Vagina (tissue), 2 donors: ENCODE measurements around the gene CUL4A.

Experiments
- POLR2A ChIP-seq, 2 donors: fragments of 450-650 bp; IDR thresholded peaks; one replicate each; pipeline ENCODE4 v1.6.1; 2017; ENCODE audit warnings: antibody characterized with exemption in 2 of 2, mild to moderate bottlenecking in 2 of 2, moderate library complexity in 2 of 2
- POLR2AphosphoS5 ChIP-seq, 2 donors: sonication (generic); formaldehyde crosslinking; IDR thresholded peaks; one replicate each; pipeline ENCODE4 v1.9.0; 2017; ENCODE audit warnings: antibody characterized with exemption in 2 of 2, mild to moderate bottlenecking in 2 of 2, low read depth in 1 of 2; ENCODE audit not compliant: insufficient read depth in 1 of 2
- TF ChIP-seq, protein P1 (sequence below), 3 experiments: fragments of 450-650 bp in 2 of 3; fragments of 200-600 bp in 1 of 3; sonication (generic) in 1 of 3; IDR thresholded peaks; one replicate each; pipeline ENCODE4 v1.5.1; 2017 to 2019; ENCODE audit warnings: antibody characterized with exemption in 3 of 3, mild to moderate bottlenecking in 2 of 3, moderate library complexity in 2 of 3

DNA sequence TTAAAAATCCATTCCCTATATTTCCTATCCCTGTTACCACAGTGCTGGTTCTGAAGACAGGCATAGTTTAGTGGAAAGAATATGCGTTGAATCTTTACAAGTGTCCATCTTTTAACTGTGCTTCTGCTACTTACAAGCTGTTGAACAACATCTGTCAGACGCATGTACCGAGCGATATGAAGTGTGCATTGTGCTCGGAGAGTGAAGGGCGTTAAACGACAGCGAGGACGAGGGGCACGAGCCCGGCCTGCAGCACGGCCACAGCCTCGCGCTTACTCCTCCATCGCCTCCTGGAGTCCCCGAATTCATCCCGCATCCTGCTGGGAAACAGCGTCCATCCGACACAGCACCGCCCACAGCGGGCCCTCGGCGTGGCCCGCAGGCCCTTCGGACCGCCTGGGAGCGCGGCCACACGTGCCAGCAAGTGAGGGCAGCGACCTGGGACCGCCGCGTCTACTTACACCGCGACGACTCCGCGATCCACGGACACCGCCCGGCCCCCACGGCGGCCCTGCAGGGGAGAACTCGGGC lies 1.5 kb upstream of the CUL4A start:
- TF ChIP-seq, protein P1, sequence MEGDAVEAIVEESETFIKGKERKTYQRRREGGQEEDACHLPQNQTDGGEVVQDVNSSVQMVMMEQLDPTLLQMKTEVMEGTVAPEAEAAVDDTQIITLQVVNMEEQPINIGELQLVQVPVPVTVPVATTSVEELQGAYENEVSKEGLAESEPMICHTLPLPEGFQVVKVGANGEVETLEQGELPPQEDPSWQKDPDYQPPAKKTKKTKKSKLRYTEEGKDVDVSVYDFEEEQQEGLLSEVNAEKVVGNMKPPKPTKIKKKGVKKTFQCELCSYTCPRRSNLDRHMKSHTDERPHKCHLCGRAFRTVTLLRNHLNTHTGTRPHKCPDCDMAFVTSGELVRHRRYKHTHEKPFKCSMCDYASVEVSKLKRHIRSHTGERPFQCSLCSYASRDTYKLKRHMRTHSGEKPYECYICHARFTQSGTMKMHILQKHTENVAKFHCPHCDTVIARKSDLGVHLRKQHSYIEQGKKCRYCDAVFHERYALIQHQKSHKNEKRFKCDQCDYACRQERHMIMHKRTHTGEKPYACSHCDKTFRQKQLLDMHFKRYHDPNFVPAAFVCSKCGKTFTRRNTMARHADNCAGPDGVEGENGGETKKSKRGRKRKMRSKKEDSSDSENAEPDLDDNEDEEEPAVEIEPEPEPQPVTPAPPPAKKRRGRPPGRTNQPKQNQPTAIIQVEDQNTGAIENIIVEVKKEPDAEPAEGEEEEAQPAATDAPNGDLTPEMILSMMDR (IDR thresholded peaks at IDR 0.05): no peak
- TF ChIP-seq POLR2AphosphoS5 (IDR thresholded peaks at IDR 0.05; ENCODE audit: insufficient read depth in 1 of 2, low read depth in 1 of 2): no peak
- TF ChIP-seq POLR2A (IDR thresholded peaks at IDR 0.05): no peak
